Measurements from ENCODE around the gene WDR75.

GRCh38 chr2:189446780-189447179 lies 5.5 kb downstream of the WDR75 start:
- no peak for TF ChIP-seq POLR2A (IDR thresholded peaks at IDR 0.05; ENCODE audit: insufficient read depth in 1 of 2, low read depth in 2 of 2, low read length in 2 of 2)
- no peak for TF ChIP-seq MAFK (conservative IDR thresholded peaks at IDR 0.05 in 1 of 2, IDR thresholded peaks at IDR 0.05 in 1 of 2; ENCODE audit: low read length in 2 of 2)
- no peak for TF ChIP-seq ZNF766 (CRISPR knock-in tag; IDR thresholded peaks at IDR 0.05; ENCODE audit: borderline replicate concordance)
- no peak for TF ChIP-seq ZMAT5 (CRISPR knock-in tag; IDR thresholded peaks at IDR 0.05; ENCODE audit: borderline replicate concordance, low read depth)
